B cell (primary cell): Measurements from ENCODE around the gene SCGB1D1. TPM values are rescaled to one million over a fixed set of nuclear protein-coding genes. Genes with fewer than 3 reads are reported as not detected.

ENCODE experiments used
- ATAC-seq: fragments of 200-7000 bp; cut with Tn5 transposase; one replicate; pipeline ENCODE4 v1.10.0; 2021; ENCODE audit warnings: low read depth, mild to moderate bottlenecking, moderate number of reproducible peaks, moderate library complexity
- CTCF ChIA-PET: fragments of 350-600 bp; sonication (Branson Sonifier 250); formaldehyde crosslinking; loops from one replicate; lab custom pipeline; 2021; ENCODE audit warnings: antibody characterized with exemption, inconsistent platforms; lab: Charles Lee
- POLR2A ChIA-PET: fragments of 350-600 bp; sonication (Branson Sonifier 250); formaldehyde crosslinking; loops from one replicate; lab custom pipeline; 2021; ENCODE audit warnings: antibody characterized with exemption; lab: Charles Lee
- DNase-seq: peaks from one replicate; pipeline ENCODE4 v3.0.0; 2013
- H2AFZ ChIP-seq: 2 replicates; pipeline ENCODE4 v1.6.1; 2012; ENCODE audit warnings: mild to moderate bottlenecking, low read depth, low read length; ENCODE audit not compliant: insufficient read depth, poor library complexity, severe bottlenecking
- H3K27ac ChIP-seq, 2 donors: 1 replicate in 1 of 2; 2 replicates in 1 of 2; pipeline ENCODE4 v1.5.1; 2012 to 2013; ENCODE audit warnings: low read length in 2 of 2, mild to moderate bottlenecking in 2 of 2, moderate library complexity in 1 of 2
- H3K27me3 ChIP-seq, 4 experiments: fragments of 200-600 bp in 1 of 4; sonication (generic) in 1 of 4; replicated peaks in 1 of 4; 1 replicate in 2 of 4; 2 replicates in 2 of 4; pipeline versions ENCODE4 v1.6.1 to v1.7.0; 2013 to 2016; ENCODE audit warnings: low read length in 3 of 4, mild to moderate bottlenecking in 2 of 4, mixed read lengths in 1 of 4, moderate library complexity in 1 of 4; ENCODE audit not compliant: insufficient read depth in 4 of 4, control insufficient read depth in 3 of 4; ENCODE audit errors: control extremely low read depth in 1 of 4
- H3K36me3 ChIP-seq, 2 experiments: replicated peaks in 1 of 2; 1 replicate in 1 of 2; 2 replicates in 1 of 2; pipeline versions ENCODE4 v1.6.1 to v1.7.1; 2013; ENCODE audit warnings: low read length in 1 of 2; ENCODE audit not compliant: insufficient read depth in 2 of 2, control insufficient read depth in 1 of 2; ENCODE audit errors: control extremely low read depth in 1 of 2, extremely low read depth in 1 of 2
- H3K4me1 ChIP-seq, 2 donors: fragments of 200-600 bp in 1 of 2; sonication (generic) in 1 of 2; 1 replicate in 1 of 2; 2 replicates in 1 of 2; pipeline versions ENCODE4 v1.5.1 to v1.6.1; 2013 to 2017; ENCODE audit warnings: low read length in 2 of 2; ENCODE audit not compliant: control insufficient read depth in 2 of 2, insufficient read depth in 2 of 2
- H3K4me2 ChIP-seq: replicated peaks from 2 replicates; pipeline ENCODE3; 2012; ENCODE audit warnings: mild to moderate bottlenecking, low read depth, low read length; ENCODE audit not compliant: poor library complexity, severe bottlenecking
- H3K4me3 ChIP-seq, 5 experiments: fragments of 200-600 bp in 1 of 5; sonication (generic) in 1 of 5; 1 replicate in 3 of 5; 2 replicates in 2 of 5; pipeline versions ENCODE4 v1.5.1 to v1.7.0; 2011 to 2016; ENCODE audit warnings: low read length in 4 of 5, mild to moderate bottlenecking in 4 of 5, low read depth in 2 of 5, control low read depth in 1 of 5, moderate library complexity in 1 of 5; ENCODE audit not compliant: insufficient read depth in 1 of 5; ENCODE audit errors: control extremely low read depth in 1 of 5, extremely low read depth in 1 of 5
- H3K79me2 ChIP-seq: fragments of 200-600 bp; sonication (generic); one replicate; pipeline ENCODE4 v1.6.0; 2016; ENCODE audit warnings: low read length; ENCODE audit not compliant: control insufficient read depth, insufficient read depth
- H3K9ac ChIP-seq: fragments of 200-600 bp; sonication (generic); 2 replicates; pipeline ENCODE4 v1.6.1; 2017; ENCODE audit warnings: mild to moderate bottlenecking, low read length, moderate library complexity
- H3K9me3 ChIP-seq, 3 donors: one replicate each; pipeline versions ENCODE4 v1.6.1 to v1.7.1; 2013; ENCODE audit warnings: low read length in 2 of 3; ENCODE audit not compliant: control insufficient read depth in 2 of 3, insufficient read depth in 1 of 3; ENCODE audit errors: control extremely low read depth in 1 of 3
- H4K20me1 ChIP-seq: 2 replicates; pipeline ENCODE4 v1.6.0; 2012; ENCODE audit warnings: mild to moderate bottlenecking, low read length; ENCODE audit not compliant: insufficient read depth, control insufficient read depth, poor library complexity, severe bottlenecking
- H3K27ac Mint-ChIP-seq: one replicate; pipeline ENCODE4 v1.8.0; 2021; ENCODE audit warnings: mixed read lengths
- H3K27me3 Mint-ChIP-seq: one replicate; pipeline ENCODE4 v1.8.0; 2021; ENCODE audit warnings: mixed read lengths
- H3K4me1 Mint-ChIP-seq: one replicate; pipeline ENCODE4 v1.8.0; 2021; ENCODE audit warnings: mixed read lengths
- H3K4me3 Mint-ChIP-seq: one replicate; pipeline ENCODE4 v1.8.0; 2021; ENCODE audit warnings: mixed read lengths
- H3K9me3 Mint-ChIP-seq: one replicate; pipeline ENCODE4 v1.8.0; 2022; ENCODE audit warnings: mixed read lengths; ENCODE audit not compliant: insufficient read depth
- EZH2 ChIP-seq: IDR thresholded peaks from 2 replicates; pipeline ENCODE4 v1.6.1; 2012; ENCODE audit warnings: borderline replicate concordance, low read depth, mild to moderate bottlenecking, moderate library complexity, low read length; ENCODE audit not compliant: insufficient read depth, poor library complexity, severe bottlenecking
- WGBS: methylation state at CpG from one replicate; pipeline ENCODE4 v1.1.5; 2013; ENCODE audit warnings: missing lambda C conversion rate; ENCODE audit not compliant: insufficient coverage; 5-methylcytosine and 5-hydroxymethylcytosine counted together
- intact Hi-C: fragments of 100-400 bp; cut with micrococcal nuclease; formaldehyde crosslinking; loops from one replicate; pipeline ENCODE4 v1.10.0; 2022
- polyA plus RNA-seq: library from polyadenylated mRNA; depleted of rRNA; stranded (reverse); fragments of >200 nt; gene quantifications from 2 replicates; pipeline ENCODE4 v1.2.3, GENCODE V29; 2012
- total RNA-seq, 2 donors: library from RNA; stranded (reverse); fragments of 120-200 nt in 1 of 2; gene quantifications; 1 replicate in 1 of 2; 2 replicates in 1 of 2; pipeline versions ENCODE4 v1.2.3 to v1.2.4, GENCODE V29; 2013 to 2022
- TF ChIP-seq, protein P1 (sequence below): fragments of 200-600 bp; IDR thresholded peaks from one replicate; pipeline ENCODE4 v1.8.0; 2022; ENCODE audit warnings: antibody characterized with exemption, mild to moderate bottlenecking

The SCGB1D1 gene
- total and polyA plus RNA-seq, 2 donors (not counting 1 experiment from before 2014, with no cell fraction given): not detected

DNA sequence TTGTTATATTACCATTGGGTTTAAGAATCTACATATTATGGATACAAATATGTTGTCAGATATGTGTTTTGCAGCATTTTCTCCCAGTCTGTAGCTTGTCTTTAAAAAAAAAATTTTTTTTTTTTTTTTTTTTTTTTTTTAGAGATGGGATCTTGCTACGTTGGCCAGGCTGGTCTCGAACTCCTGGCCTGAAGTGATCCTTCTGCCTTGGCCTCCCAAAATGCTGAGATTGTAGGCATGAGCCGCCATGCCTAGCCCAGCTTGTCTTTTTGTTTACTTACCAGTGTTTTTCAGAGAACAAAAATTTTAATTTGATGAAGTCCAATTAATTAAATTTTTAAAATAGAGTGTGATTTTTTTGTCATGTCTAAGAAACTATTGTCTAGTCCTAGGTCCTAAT, 36.4 kb upstream of the SCGB1D1 start:
- no peaks in the 10 kb centered on the region for H3K27me3 Mint-ChIP-seq
- TF ChIP-seq, protein P1, sequence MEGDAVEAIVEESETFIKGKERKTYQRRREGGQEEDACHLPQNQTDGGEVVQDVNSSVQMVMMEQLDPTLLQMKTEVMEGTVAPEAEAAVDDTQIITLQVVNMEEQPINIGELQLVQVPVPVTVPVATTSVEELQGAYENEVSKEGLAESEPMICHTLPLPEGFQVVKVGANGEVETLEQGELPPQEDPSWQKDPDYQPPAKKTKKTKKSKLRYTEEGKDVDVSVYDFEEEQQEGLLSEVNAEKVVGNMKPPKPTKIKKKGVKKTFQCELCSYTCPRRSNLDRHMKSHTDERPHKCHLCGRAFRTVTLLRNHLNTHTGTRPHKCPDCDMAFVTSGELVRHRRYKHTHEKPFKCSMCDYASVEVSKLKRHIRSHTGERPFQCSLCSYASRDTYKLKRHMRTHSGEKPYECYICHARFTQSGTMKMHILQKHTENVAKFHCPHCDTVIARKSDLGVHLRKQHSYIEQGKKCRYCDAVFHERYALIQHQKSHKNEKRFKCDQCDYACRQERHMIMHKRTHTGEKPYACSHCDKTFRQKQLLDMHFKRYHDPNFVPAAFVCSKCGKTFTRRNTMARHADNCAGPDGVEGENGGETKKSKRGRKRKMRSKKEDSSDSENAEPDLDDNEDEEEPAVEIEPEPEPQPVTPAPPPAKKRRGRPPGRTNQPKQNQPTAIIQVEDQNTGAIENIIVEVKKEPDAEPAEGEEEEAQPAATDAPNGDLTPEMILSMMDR: no peak
- TF ChIP-seq EZH2: no peak
- intact Hi-C loops: no loop called here
- Histone ChIP-seq H3K4me3 (no peak overlapping the region), H3K4me1 (no peaks in the 10 kb centered on the region), H3K4me2 (no peak overlapping the region), H4K20me1 (no peaks in the 10 kb centered on the region), H3K36me3 (peaks cover 0 to 26% of the 10 kb centered on the region in 2 experiments), H3K27ac (no peak overlapping the region), H2AFZ (no peak overlapping the region), H3K9ac (no peak overlapping the region), H3K79me2 (no peaks in the 10 kb centered on the region), H3K27me3 (no peaks in the 10 kb centered on the region), H3K9me3 (no peaks in the 10 kb centered on the region)
- no peak for ATAC-seq
- no peaks in the 10 kb centered on the region for H3K9me3 Mint-ChIP-seq
- no peaks in the 10 kb centered on the region for H3K4me1 Mint-ChIP-seq
- DNase-seq: no peak
- POLR2A ChIA-PET: no interaction called here
- no peak overlapping the region for H3K27ac Mint-ChIP-seq
- no CpG with 5 or more reads among the region's 3 CpGs for WGBS
- CTCF ChIA-PET: no interaction called here
- no peak overlapping the region for H3K4me3 Mint-ChIP-seq

DNA sequence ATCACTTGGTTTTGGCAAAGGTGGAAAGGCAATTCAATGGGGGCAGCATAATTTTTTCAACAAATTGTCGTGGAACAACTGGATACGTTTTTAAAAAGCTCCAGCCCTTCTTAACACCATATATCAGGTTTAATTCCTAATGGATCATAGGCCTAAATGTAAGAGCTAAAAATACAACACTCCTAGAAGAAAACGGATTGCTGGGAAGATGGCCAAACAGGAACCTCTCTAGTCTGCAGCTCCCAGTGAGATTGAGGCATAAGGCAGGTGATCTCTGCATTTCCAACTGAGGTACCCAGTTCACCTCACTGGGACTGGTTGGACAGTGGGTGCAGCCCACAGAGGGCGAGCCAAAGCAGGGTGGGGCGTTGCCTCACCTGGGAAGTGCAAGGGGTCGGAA, 32.4 kb upstream of the SCGB1D1 start:
- Histone ChIP-seq H3K27ac (no peak overlapping the region), H2AFZ (no peak overlapping the region), H3K9me3 (no peaks in the 10 kb centered on the region), H3K4me3 (no peak overlapping the region), H3K79me2 (no peaks in the 10 kb centered on the region), H3K9ac (no peak overlapping the region), H3K4me1 (no peaks in the 10 kb centered on the region), H4K20me1 (no peaks in the 10 kb centered on the region), H3K4me2 (no peak overlapping the region), H3K27me3 (no peaks in the 10 kb centered on the region), H3K36me3 (peaks cover 0 to 2% of the 10 kb centered on the region in 2 experiments)
- 100% methylated on average over 3 of the region's 6 CpGs for WGBS
- H3K4me3 Mint-ChIP-seq: no peak overlapping the region
- no peak for DNase-seq
- peaks cover 24% of the 10 kb centered on the region for H3K27me3 Mint-ChIP-seq
- no peak for ATAC-seq
- no peak for TF ChIP-seq EZH2
- TF ChIP-seq, protein P1: no peak
- H3K4me1 Mint-ChIP-seq: no peaks in the 10 kb centered on the region
- POLR2A ChIA-PET: no interaction called here
- peaks cover 4% of the 10 kb centered on the region for H3K9me3 Mint-ChIP-seq
- CTCF ChIA-PET: no interaction called here
- no peak overlapping the region for H3K27ac Mint-ChIP-seq
- intact Hi-C loops: no loop called here
